NB4 (cell line): ENCODE measurements around the gene HOXC12.
A peak's percentile ranks its signal among the peaks of the same experiment; 100 is the strongest.

Source experiments
- DNase-seq: peaks from one replicate; pipeline ENCODE4 v3.0.0; 2010; ENCODE audit warnings: low read depth
- H3K4me3 ChIP-seq: one replicate; pipeline ENCODE4 v1.5.1; 2011; ENCODE audit warnings: mild to moderate bottlenecking, low read depth, low read length, moderate library complexity
- MYC ChIP-seq: IDR thresholded peaks from 2 replicates; pipeline ENCODE4 v1.6.1; 2011; ENCODE audit warnings: low read depth, low read length
- POLR2A ChIP-seq: IDR thresholded peaks from 2 replicates; pipeline ENCODE4 v1.6.1; 2011; ENCODE audit warnings: mild to moderate bottlenecking; ENCODE audit not compliant: insufficient read length; ENCODE audit errors: extremely low read depth
- TF ChIP-seq, protein P1 (sequence below): IDR thresholded peaks from one replicate; pipeline ENCODE4 v1.5.1; 2012; ENCODE audit warnings: low read depth, low read length
- TF ChIP-seq, protein P2 (sequence below): IDR thresholded peaks from 2 replicates; pipeline ENCODE4 v1.6.1; 2011; ENCODE audit warnings: low read depth, low read length

HOXC12 gene

DNA sequence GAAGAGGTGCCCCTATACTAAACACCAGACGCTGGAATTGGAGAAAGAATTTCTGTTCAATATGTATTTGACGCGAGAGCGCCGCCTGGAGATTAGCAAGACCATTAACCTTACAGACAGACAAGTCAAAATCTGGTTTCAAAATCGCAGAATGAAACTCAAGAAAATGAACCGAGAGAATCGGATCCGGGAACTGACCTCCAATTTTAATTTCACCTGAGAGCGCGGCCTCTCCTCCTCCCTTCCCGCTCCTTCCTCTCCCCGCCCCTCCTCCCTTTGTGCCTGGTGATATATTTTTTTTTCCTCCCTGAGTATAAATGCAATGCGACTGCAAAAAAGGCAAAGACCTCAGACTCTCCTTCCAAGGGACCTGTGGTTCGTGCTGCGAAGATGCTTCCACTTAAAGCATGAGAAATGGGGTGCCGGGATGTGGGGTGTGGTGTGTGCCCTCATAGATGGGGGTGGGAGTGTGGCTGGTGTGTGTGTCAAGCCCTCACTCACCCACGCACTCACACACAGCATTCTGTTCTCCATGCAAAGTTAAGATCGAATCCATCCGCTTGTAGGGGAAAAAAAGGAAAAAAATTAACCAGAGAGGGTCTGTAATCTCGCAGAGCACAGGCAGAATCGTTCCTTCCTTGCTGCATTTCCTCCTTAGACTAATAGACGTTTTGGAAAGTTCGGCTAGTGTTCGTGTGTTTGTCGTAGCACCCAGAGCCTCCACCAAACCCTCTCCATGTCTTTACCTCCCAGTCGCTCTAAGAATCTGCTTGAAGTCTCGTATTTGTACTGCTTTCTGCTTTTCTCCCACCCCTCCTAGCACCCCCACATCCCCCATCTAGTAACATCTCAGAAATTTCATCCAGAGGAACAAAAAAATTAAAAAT, 34.8 kb downstream of the HOXC12 start:
- TF ChIP-seq POLR2A = no peak
- TF ChIP-seq, protein P1, sequence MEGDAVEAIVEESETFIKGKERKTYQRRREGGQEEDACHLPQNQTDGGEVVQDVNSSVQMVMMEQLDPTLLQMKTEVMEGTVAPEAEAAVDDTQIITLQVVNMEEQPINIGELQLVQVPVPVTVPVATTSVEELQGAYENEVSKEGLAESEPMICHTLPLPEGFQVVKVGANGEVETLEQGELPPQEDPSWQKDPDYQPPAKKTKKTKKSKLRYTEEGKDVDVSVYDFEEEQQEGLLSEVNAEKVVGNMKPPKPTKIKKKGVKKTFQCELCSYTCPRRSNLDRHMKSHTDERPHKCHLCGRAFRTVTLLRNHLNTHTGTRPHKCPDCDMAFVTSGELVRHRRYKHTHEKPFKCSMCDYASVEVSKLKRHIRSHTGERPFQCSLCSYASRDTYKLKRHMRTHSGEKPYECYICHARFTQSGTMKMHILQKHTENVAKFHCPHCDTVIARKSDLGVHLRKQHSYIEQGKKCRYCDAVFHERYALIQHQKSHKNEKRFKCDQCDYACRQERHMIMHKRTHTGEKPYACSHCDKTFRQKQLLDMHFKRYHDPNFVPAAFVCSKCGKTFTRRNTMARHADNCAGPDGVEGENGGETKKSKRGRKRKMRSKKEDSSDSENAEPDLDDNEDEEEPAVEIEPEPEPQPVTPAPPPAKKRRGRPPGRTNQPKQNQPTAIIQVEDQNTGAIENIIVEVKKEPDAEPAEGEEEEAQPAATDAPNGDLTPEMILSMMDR = peak; percentile 83
- peak overlapping the region; percentile 32 for H3K4me3 ChIP-seq
- DNase-seq = peak; percentile 91

DNA sequence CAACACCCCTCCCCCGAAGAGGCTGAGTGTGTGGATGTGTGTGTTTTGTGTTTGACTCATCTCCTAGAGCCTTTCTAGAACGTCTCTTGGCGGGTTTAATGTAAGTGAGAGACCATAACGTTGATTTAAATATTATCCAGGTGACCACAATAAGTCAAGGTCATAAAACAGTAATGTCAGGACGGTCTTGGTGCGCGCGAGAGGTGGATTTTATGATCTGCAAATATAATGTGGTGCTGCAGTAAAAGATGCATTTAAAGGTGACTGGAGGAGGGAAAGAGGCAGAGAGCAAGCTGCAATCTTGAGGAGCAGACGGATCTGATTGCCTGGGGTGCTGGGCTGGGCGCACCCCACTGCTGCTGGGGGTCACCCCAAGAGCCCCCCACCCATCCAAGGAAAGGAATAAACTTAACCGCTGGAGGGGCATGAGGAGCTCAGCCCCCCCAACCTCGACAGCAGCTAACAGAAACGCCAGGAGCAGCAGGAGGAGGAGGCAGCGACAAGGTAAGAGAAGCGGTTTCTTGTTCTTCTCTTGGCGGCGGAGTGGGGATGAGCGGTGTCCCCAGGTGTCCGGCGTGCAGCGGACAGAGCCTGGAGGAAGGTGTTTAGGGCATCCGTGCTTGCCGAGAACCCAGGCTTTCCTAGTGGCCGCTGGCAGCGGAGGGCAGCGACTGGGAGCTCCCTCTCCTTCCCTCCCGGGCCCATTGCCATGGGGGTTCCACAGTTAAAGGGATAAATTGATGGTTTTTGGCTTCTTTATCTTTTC, 35.8 kb downstream of the HOXC12 start:
- TF ChIP-seq, protein P1 = no peak
- TF ChIP-seq POLR2A = no peak
- no peak for TF ChIP-seq MYC
- TF ChIP-seq, protein P2, sequence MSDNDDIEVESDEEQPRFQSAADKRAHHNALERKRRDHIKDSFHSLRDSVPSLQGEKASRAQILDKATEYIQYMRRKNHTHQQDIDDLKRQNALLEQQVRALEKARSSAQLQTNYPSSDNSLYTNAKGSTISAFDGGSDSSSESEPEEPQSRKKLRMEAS = no peak
- DNase-seq = no peak
- H3K4me3 ChIP-seq = no peak overlapping the region

DNA sequence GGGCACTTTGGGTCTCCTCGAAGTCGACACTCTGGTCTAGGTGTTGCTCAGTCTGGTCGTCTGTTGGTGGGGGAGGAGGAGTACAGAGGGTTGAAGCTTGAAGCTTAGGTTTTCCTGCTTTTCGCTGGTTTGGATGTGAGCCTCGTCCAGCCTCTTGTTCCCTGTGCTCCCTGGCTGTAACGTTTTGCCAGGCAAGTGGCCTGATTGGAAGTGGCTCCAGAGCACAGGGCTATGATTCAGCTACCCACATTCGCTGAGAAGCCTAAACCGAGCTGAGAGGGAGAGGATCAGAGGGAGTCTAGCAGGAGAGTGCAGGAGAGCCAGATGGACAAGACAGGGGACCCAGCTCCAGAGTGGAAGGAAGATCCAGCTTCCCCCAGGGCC, 36.4 kb downstream of the HOXC12 start:
- DNase-seq = no peak
- no peak overlapping the region for H3K4me3 ChIP-seq
- no peak for TF ChIP-seq MYC
- no peak for TF ChIP-seq POLR2A
- TF ChIP-seq, protein P1 = no peak
- TF ChIP-seq, protein P2 = no peak

DNA sequence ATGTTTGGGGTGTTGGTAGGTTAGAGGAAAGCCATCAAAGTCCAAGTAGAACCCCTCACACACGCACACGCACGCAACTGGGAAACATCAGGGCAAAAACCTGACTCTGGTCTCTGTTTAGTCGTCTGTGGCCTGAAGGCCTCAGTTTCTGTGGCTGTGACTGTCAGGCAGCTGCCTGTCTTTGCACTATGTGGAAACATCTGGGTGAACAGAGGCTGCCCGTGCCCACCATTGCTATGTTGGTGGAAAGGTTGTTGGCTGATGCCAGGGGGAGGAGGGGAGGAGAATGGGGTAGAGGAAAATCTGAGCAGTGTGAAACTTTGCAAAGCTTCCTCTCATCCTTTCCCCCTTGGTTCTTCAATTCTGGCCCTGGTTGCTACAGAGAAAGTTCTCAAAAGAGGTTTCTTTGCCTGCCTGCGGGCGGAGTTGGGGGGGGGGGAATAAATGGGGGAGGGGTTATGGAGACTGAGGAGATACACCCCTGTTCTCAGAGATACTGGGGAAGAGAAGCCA, 37.7 kb downstream of the HOXC12 start:
- TF ChIP-seq, protein P1 = no peak
- TF ChIP-seq POLR2A (no peak), MYC (no peak)
- TF ChIP-seq, protein P2 = no peak
- H3K4me3 ChIP-seq = no peak overlapping the region
- no peak for DNase-seq

DNA sequence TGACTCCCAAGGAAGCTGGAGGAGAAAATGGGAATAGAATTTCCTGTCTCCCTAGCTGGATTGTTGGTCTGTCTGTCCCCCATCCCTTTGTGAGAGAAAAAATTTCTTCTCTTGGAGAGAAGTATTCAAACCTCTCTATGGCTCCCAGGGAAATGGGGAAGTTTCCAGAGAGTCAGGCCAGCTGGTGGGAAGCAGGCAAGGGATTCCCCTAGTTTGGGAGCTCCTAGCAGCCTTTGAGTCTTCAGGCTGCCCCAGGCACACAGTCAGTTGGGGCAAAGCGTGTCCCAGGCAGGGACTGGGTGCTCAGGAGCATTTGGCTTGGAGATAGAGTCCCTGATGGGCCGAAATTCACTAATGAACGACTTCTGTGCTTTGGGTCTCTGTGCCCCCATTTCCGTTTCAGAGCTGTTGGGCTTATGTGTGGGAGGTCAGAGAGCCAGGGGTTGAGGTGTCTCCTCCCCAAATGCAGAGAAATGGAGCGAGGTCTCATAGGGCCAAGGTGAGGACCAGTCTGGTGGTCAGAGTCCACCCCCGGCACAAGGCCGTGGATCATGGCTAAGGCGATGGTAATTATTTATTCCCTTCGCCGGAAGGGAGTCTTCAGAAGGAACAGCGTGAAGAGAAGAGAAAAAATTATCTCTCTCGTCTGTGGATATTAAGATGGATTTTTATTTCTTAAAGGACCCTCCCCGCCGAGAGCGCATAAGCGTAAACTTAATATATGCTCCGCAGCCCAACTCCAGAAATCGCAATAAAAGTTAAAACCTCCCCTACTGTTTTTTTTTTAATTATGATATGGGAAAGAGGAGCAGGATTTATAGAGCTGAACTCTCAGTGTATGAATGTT, 38.7 kb downstream of the HOXC12 start:
- no peak for DNase-seq
- H3K4me3 ChIP-seq = no peak overlapping the region

DNA sequence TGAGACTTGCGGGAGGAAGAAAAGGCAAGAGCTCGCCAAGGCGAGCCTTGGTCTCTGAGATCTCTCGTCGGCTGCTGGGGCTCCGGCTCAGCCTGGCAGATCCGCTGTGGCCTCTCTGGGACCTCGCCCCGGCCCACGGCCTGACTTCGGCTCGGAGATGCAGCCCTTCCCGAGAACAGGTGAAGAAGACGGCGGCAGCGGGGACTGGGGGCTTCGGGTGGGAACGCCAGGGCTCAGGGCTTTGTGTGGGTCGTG, 39.2 kb downstream of the HOXC12 start:
- no peak for DNase-seq
- no peak overlapping the region for H3K4me3 ChIP-seq
- no peak for TF ChIP-seq MYC
- TF ChIP-seq, protein P1 = no peak
- no peak for TF ChIP-seq POLR2A
- TF ChIP-seq, protein P2 = no peak

More for the DNA sequence above, 38.7 kb downstream of the HOXC12 start:
- TF ChIP-seq, protein P2 = no peak
